OCI-M2 (cell line): Measurements from ENCODE around the gene AQP6.

Experiments used
- DNase-seq: peaks from one replicate; lab custom pipeline; 2025; ENCODE audit not compliant: unreplicated experiment; lab: John Stamatoyannopoulos, UW

AQP6 gene

GRCh38 chr12:50025187-50026059 is 52.7 kb downstream of the AQP6 start, which contains the start of gene RACGAP1:
RACGAP1 (minus strand) TSS chr12:50025494; CDS start chr12:50016715, 8,779 bp downstream.
- peak; percentile 96 for DNase-seq

- DNase-seq, result no peak
Measured at GRCh38 chr12:50026691-50027090, 53.9 kb downstream of the AQP6 start.
